Epidermal melanocyte (primary cell): ENCODE results near the gene CALCOCO2.

ENCODE experiments used
- DNase-seq: peaks from one replicate; pipeline ENCODE4 v3.0.0; 2011; ENCODE audit warnings: low spot score; ENCODE audit not compliant: insufficient read length

The CALCOCO2 gene

GRCh38 chr17:48912476-48912875 lies 81.6 kb downstream of the CALCOCO2 start:
- no peak for DNase-seq
